ENCODE measurements around the gene SSH2. TPM values are rescaled to one million over a fixed set of nuclear protein-coding genes. Genes with fewer than 3 reads are reported as not detected.

Gene SSH2
- total RNA-seq, 1 experiment from 2014 or later: 14.6 TPM

DNA sequence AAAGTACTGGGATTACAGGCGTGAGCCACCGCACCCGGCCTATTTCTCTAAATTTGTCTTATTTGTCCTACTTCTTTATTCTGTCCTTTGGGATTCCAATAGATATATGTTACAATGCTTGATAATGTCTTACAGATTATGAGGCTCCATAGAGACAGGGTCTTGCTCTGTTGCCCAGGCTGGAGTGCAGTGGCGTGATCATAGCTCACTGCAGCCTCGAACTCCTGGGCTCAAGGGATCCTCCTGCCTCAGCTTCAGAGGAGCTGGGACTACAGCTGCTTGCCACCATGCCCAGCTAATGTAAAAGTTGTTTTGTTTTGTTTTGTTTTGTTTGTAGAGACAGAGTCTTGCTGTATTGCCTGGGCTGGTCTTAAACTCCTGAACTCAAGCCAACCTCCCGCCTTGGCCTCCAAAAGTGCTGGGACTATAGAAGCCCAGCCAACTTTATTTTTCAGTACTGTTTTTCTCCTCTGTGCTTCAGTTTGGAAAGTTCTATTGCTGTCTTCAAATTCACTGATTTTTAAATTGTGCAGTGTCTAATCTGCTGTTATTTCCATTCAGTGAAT lies 326.8 kb downstream of the SSH2 start:
- no peak overlapping the region for H3K14ac ChIP-seq (ENCODE audit: insufficient read depth, low read length)
- no peak overlapping the region for H2AFZ ChIP-seq (ENCODE audit: low read length)
- H4K8ac ChIP-seq (replicated peaks; ENCODE audit: insufficient read length, low read depth, low read length): no peak overlapping the region
- H2BK120ac ChIP-seq (ENCODE audit: low read depth, low read length, poor library complexity, severe bottlenecking): no peak overlapping the region
- no peaks in the 10 kb centered on the region for H4K20me1 ChIP-seq (ENCODE audit: control insufficient read depth, insufficient read depth, insufficient read length)
- Mint-ChIP-seq H3K27me3 (ENCODE audit: low read depth) (no peaks in the 10 kb centered on the region), H3K27ac (peak overlapping the region in 1 of 3 experiments; percentile 17; a peak in 1 of 7 replicates), H3K36me3 (ENCODE audit: insufficient read depth in 1 of 3, low read depth in 3 of 3) (peaks cover 0 to 2% (median 0%) of the 10 kb centered on the region in 3 experiments; a peak in 1 of 7 replicates), H3K4me1 (peaks cover 8 to 33% of the 10 kb centered on the region in 2 experiments), H3K4me3 (no peak overlapping the region), H3K9me3 (peaks cover 0 to 3% of the 10 kb centered on the region in 2 experiments; a peak in 2 of 5 replicates)
- H3K79me2 ChIP-seq (ENCODE audit: insufficient read depth, low read length): no peaks in the 10 kb centered on the region
- TF ChIP-seq CTCF (conservative IDR thresholded peaks at IDR 0.05): no peak
- no peak overlapping the region for H4K5ac ChIP-seq (ENCODE audit: insufficient read length, low read depth, low read length)
- no peak for DNase-seq
- H3K4me1 ChIP-seq (ENCODE audit: insufficient read depth, low read length): no peaks in the 10 kb centered on the region
- H2AK5ac ChIP-seq (ENCODE audit: insufficient read length, low read length): no peak overlapping the region
- H3K27me3 ChIP-seq (ENCODE audit: insufficient read depth, low read length): no peaks in the 10 kb centered on the region
- H4K91ac ChIP-seq (ENCODE audit: insufficient read length, low read depth, low read length): no peak overlapping the region
- H3K9me3 ChIP-seq (ENCODE audit: control insufficient read depth, low read depth, low read length): no peaks in the 10 kb centered on the region
- no peaks in the 10 kb centered on the region for H3K23me2 ChIP-seq (ENCODE audit: insufficient read length, low read depth, low read length, poor library complexity, severe bottlenecking)
- H3K56ac ChIP-seq (ENCODE audit: insufficient read length, low read depth, low read length): no peak overlapping the region
- H3K18ac ChIP-seq (ENCODE audit: insufficient read length, low read depth, low read length): no peak overlapping the region
- H3T11ph ChIP-seq (ENCODE audit: low read length): no peak overlapping the region
- no peak overlapping the region for H2BK20ac ChIP-seq (ENCODE audit: low read depth, low read length, poor library complexity, severe bottlenecking)
- H3K27ac ChIP-seq (ENCODE audit: insufficient read length, low read depth, low read length): no peak overlapping the region
- no peak overlapping the region for H2BK15ac ChIP-seq (ENCODE audit: low read depth, low read length)
- no peak overlapping the region for H2BK5ac ChIP-seq (ENCODE audit: insufficient read length, low read length)
- H3K23ac ChIP-seq (ENCODE audit: insufficient read length, low read depth, low read length): no peak overlapping the region
- no peak overlapping the region for H3K9ac ChIP-seq (ENCODE audit: extremely low read depth, insufficient read length, low read length)
- H3K79me1 ChIP-seq (ENCODE audit: insufficient read depth, low read depth, low read length, poor library complexity, severe bottlenecking): no peaks in the 10 kb centered on the region
- no peak overlapping the region for H3K4me2 ChIP-seq (ENCODE audit: insufficient read depth, insufficient read length, low read length)
- no peak overlapping the region for H2BK12ac ChIP-seq (ENCODE audit: insufficient read length, low read depth, low read length)
- no peak overlapping the region for H3K4ac ChIP-seq (ENCODE audit: low read depth, low read length)
- no CpG with 5 or more reads among the region's 6 CpGs for WGBS (ENCODE audit: extremely low coverage, insufficient read length, low lambda C conversion rate)

All from H9 (cell line).